ENCODE data around the gene USP37.

DNA sequence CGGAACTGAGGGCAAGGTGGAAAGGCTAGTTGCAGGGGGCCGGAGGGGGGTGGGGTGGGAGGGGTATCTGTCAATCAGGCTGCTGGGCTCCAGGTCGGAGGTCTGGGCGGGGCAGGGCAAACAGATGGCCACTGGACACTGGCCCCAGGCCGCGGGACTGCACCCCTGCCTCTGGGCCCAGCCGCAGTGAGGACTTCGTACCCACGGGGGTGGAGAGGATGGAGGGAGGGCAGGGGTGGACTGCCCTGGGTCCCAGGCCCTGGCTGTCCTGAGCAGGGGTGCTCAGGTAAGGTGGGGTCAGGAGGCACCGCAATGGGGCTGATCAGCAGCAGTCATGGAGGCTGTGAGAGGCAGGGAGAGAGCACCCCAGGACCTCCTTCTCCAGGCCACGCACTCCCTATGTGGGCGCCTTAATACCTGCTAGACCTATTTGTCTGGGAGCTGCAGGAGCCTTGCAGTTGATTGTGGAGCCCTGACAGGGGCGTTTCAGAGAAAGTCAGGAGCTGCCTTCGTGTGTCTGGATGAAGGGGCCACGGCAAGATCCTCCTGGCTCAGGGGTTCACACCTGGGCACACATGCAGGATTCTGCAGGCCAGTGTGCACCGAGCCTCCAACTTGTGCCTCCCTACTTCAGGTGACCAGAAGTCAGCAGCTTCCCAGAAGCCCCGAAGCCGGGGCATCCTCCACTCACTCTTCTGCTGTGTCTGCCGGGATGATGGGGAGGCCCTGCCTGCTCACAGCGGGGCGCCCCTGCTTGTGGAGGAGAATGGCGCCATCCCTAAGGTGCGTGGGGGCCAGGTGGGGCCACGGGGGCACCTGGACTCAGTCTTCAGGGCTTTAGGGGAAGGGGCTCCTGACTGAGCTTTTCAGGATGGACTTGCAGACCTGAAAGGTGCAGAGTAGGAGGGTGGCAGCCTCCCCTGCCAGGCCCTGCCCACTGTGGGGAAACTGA lies 166.9 kb downstream of the USP37 start:
- no peak for TF ChIP-seq CTCF (conservative IDR thresholded peaks at IDR 0.05; ENCODE audit: low read depth, low read length)
- TF ChIP-seq EZH2 (IDR thresholded peaks at IDR 0.05; ENCODE audit: borderline replicate concordance, low read depth, low read length, poor library complexity, severe bottlenecking) = no peak

Measured in A673 (cell line).